GM18870 (cell line): Measurements from ENCODE around the gene IRF4.
"Not testable (repeated sequence)": the region's sequence is repeated elsewhere in the genome, so short reads cannot be mapped to it uniquely, and the experiment has no call there.

Source experiments
- ATAC-seq: cut with Tn5 transposase; IDR thresholded peaks from one replicate; pipeline ENCODE4 v1.9.1; 2021; ENCODE audit warnings: moderate library complexity; ENCODE audit not compliant: unreplicated experiment

IRF4 gene

DNA sequence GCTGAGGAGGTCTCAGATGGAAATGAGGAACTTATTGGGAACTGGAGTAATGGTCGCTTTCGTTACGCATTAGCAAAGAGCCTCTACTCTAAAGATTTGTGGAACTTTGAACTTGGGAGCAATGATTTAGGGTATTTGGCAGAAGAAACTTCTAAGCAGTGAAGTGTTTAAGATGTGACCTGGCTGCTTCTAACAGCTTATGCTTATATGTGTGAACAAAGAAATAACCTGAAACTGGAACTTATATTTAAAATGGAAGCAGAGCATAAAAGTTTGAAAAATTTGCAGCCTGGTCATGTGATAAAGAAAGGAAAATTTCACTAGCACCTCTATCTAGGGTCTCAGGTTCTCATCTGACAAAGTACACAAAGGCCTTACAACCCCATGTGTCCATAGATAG lies 23.5 kb downstream of the IRF4 start:
- ATAC-seq: no peak

DNA sequence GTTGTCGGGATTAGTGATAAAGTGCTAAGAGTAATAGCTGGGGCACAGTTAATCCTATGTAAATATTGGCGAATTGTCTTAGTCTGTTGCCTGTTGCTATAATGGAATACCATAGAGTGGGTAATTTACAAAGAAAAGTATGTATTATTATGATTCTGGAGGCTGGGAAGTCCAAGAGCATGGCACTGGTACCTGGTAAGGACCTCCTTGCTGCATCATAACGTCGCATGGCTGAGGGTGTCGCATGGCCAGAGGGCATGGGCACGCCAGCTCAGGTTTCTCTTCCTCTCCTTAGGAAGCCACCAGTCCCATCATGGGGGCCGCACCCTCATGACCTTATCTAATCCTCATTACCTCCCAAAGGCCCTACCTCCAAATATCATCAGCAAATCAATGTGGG lies 29.7 kb downstream of the IRF4 start:
- ATAC-seq: no peak

GRCh38 chr6:422433-423054 lies 31.0 kb downstream of the IRF4 start:
- peak; percentile 70 for ATAC-seq

DNA sequence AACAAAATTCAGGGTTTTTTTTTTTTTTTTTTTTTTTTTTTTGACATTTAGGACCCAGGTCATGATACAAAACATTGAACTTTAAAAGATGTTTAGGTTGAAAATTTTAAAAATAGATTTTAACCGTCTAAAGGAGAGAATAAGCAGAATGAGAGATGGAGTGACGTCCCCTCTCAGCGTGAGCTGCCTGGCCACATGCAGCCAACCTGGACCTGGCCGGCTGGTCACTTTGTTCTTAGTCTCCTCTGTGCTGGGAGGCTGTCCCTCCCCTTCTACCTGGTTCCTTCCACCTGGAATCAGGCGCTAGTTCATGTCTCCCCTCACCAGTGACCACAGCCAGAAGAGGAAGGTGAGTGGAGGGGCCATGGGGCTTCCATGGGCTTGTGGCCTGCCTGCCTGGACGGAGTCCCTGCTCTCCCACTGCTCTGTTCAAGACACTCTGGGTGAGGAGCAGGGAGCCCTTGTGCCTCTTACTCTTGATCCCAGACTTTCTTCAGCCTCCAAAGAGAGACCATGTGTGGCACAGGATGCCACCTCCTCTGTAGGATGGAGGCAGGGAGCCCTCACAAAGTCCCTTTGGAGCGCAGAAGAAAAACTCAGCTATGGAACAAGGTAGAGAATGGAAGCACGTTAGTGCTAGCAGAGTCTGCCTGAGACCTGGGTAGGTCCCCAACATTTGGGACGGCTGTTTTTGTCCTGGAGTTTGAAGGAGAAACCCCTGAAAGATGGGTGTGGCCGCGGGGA lies 31.7 kb downstream of the IRF4 start:
- ATAC-seq: no peak

DNA sequence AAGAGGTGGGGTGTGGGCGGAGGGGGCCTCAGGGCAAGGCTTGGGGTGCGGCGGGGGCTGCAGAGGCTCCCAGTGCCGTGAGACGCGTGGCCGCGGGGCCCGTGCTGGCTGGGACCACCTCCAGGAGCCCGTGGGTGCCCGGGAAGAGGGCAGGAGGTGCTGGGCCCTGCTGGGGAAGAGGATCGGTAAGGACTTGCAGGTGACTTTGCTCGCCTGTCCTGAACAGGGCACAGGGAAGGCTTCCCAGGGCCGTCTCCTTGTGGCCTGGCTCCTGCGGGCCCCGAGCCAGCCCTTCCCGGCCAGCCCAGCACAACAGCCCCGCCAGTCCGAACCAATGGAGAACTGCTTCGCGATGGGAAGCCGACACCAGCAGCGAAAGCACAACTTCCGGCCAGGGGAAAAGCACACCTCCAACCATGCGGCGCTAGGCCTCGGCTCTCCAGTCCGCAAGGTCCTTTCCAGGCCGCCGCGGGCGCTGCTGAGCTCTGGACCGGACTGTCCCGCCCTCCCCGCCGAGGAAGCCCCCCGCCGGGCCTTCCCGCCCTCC lies 32.3 kb downstream of the IRF4 start:
- no peak for ATAC-seq

DNA sequence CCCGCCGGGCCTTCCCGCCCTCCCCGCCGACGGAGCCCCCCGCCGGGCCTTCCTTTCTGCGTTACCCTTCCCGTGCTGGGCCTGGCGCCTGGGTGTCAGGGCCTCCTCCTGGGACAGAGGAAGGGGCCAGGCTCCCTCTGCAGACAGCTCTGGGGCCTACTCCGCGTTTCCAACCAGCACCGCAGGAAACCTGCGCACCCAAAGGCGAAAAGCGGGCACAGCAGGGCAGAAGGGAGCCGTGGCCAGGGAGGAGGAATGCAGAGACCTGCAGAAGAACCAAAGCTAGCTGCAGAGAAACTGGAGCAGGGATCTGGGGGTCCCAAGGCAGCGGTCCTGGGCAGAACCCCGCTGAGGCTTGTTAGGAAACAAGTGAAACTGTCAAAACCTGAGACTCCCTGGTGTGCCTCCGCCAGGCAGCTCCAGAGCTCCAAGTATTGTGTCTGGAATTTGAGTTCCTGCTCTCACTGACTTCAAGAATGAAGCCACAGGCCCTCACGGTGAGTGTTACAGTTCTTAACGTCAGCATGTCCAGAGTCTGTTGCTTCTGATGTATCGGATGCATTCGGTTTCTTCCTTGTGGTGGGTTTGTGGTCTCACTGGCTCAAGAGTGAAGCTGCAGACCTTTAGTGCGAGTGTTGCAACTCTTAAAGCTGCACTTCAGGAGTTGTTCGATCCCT lies 33.3 kb downstream of the IRF4 start:
- ATAC-seq: no peak

DNA sequence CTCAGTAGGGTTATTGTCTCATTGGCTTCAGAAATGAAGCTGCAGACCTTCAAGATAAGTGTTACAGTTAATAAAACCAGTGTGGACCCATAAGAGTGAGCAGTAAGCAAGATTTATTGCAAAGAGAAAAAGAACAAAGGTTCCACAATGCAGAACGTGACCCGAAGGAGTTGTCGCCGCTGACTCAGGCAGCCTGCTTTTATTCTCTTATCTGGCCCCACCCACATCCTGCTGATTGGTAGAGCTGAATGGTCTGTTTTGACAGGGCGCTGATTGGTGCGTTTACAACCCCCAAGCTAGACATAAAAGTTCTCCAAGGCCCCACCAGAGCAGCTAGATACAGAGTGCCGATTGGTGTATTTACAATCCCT lies 33.9 kb downstream of the IRF4 start:
- ATAC-seq: not testable (repeated sequence)

DNA sequence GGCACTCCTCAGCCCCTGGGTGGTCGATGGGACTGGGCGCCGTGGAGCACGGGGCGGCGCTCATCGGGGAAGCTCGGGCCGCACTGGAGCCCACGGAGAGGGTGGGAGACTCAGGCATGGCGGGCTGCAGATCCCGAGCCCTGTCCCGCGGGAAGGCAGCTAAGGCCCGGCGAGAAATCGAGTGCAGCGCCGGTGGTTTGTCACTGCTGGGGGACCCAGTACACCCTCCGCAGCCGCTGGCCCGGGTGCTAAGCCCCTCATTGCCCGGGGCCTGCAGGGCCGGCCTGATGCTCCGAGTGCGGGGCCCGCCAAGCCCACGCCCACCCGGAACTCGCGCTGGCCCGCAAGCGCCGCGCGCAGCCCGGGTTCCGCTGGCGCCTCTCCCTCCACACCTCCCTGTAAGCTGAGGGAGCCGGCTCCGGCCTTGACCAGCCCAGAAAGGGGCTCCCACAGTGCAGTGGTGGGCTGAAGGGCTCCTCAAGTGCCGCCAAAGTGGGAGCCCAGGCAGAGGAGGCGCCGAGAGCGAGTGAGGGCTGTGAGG lies 34.7 kb downstream of the IRF4 start:
- not testable (repeated sequence) for ATAC-seq

DNA sequence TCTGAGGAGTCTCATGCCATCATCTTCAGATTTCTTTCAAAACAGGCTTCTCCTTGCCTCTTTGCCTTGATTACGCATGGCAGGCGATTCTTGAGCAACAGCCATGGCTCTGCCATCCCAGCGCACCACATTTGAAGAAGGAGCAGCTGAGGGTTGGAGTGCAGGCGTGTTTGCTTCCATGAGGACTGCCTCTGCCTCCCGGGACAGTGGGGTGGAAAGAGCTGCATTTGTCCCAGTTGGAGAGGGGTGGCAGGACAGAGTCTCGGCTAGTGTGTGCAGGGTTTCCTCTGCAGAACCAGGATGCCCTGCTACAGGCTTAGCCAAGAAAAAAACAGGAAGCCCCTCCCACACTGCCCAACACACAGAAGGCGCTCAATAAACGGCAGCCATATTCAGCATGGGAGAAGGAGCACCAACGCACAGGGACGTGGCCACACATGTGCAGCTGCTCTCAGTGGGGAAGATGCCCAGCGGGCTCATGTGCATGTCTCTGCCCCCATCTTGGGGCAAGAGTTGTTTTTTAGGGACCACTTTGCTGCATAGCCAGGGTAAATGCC lies 36.6 kb downstream of the IRF4 start:
- no peak for ATAC-seq

GRCh38 chr6:429515-430121 lies 38.1 kb downstream of the IRF4 start:
- ATAC-seq: no peak

GRCh38 chr6:431504-431903 lies 40.0 kb downstream of the IRF4 start:
- no peak for ATAC-seq

DNA sequence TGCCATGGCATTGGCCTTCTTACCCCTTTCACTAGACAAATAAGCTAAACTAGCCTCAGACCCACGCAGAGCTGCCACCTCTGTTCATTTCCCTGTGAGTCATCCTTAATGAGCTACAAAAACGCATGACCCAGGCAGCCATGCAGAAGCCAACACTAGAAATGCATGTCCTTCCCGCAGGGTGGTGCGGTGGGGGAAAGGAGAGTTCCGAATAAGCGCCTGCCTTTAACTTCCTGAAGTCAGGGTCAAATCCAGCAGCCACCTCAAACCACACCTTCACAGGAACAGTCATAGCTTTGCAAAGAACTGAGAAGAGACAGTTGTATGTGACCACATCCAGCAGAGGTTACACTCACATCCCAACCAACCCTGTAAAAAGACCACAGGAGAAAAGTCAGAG lies 40.4 kb downstream of the IRF4 start:
- no peak for ATAC-seq

- no peak for ATAC-seq
These were observed 42.6 kb downstream of the IRF4 start for GRCh38 chr6:434051-434705.

- no peak for ATAC-seq
These were observed 44.1 kb downstream of the IRF4 start for GRCh38 chr6:435441-436307.

- ATAC-seq: no peak
These were observed 44.9 kb downstream of the IRF4 start for GRCh38 chr6:436308-437036.

DNA sequence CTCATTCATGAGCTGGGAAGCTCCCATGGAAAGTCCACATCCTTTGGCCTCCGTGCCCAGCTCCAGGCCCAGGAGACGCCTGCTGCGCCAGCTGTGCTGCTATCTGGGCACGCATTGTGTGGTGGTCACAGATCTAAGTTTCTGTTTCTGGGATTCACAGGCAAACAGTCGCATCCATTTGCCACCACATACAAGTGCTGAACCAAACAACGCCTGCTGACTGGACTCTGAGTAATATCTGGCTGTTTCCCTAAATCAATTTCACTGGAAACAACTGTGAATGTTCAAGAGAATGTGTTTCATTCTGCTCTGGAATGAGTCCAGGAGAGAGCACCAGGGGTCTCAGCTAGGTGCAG lies 45.5 kb downstream of the IRF4 start:
- no peak for ATAC-seq

GRCh38 chr6:438634-439170 lies 47.1 kb downstream of the IRF4 start:
- ATAC-seq: no peak

- ATAC-seq: no peak
These were observed 48.2 kb downstream of the IRF4 start for GRCh38 chr6:439641-440167.
